Tibial nerve (tissue), 4 donors: Measurements from ENCODE around the gene MINK1.

Experiments
- CTCF ChIP-seq, 5 experiments: fragments of 200-600 bp in 3 of 5; fragments of 450-650 bp in 2 of 5; sonication (generic) in 3 of 5; IDR thresholded peaks; one replicate each; pipeline ENCODE4 v1.5.1; 2016 to 2019; ENCODE audit warnings: antibody characterized with exemption in 5 of 5, mild to moderate bottlenecking in 3 of 5, moderate library complexity in 2 of 5
- EP300 ChIP-seq, 2 donors: sonication (generic); formaldehyde crosslinking; IDR thresholded peaks; one replicate each; pipeline ENCODE4 v1.6.1; 2017; ENCODE audit warnings: antibody characterized with exemption in 2 of 2, mild to moderate bottlenecking in 1 of 2
- POLR2A ChIP-seq, 2 donors: fragments of 450-650 bp; IDR thresholded peaks; one replicate each; pipeline ENCODE4 v1.6.1; 2017; ENCODE audit warnings: antibody characterized with exemption in 2 of 2, mild to moderate bottlenecking in 2 of 2, moderate library complexity in 2 of 2

- TF ChIP-seq CTCF (IDR thresholded peaks at IDR 0.05) (no peak), POLR2A (IDR thresholded peaks at IDR 0.05) (no peak), EP300 (IDR thresholded peaks at IDR 0.05) (no peak)
These were observed 112.8 kb downstream of the MINK1 start for GRCh38 chr17:4945944-4946280.
